WTC11 (cell line): ENCODE data around the gene RBM47. TPM values are rescaled to one million over a fixed set of nuclear protein-coding genes. Genes with fewer than 3 reads are reported as not detected.

ENCODE experiments used
- ATAC-seq: fragments of 200-7000 bp; cut with Tn5 transposase; 2 replicates; pipeline ENCODE4 v1.10.0; 2021; ENCODE audit warnings: mild to moderate bottlenecking, moderate library complexity
- CTCF ChIA-PET: fragments of 300-600 bp; sonication (Branson Sonifier 250); formaldehyde crosslinking; loops from one replicate; lab custom pipeline; 2021; ENCODE audit warnings: antibody characterized with exemption; lab: Charles Lee
- POLR2A ChIA-PET: fragments of 350-600 bp; sonication (Branson Sonifier 250); formaldehyde crosslinking; loops from one replicate; lab custom pipeline; 2021; ENCODE audit warnings: antibody characterized with exemption; lab: Charles Lee
- DNase-seq: peaks from one replicate; pipeline ENCODE4 v3.0.0; 2021; ENCODE audit warnings: low spot score
- H3K27ac Mint-ChIP-seq: 2 replicates; pipeline ENCODE4 v1.8.0; 2021; ENCODE audit warnings: mixed read lengths
- H3K27me3 Mint-ChIP-seq: 2 replicates; pipeline ENCODE4 v1.8.0; 2021; ENCODE audit warnings: low read depth, mild to moderate bottlenecking, moderate library complexity, mixed read lengths
- H3K36me3 Mint-ChIP-seq: 2 replicates; pipeline ENCODE4 v1.8.0; 2021; ENCODE audit warnings: mixed read lengths
- H3K4me1 Mint-ChIP-seq: 2 replicates; pipeline ENCODE4 v1.8.0; 2022; ENCODE audit warnings: mixed read lengths
- H3K4me3 Mint-ChIP-seq: 2 replicates; pipeline ENCODE4 v1.8.0; 2021; ENCODE audit warnings: mild to moderate bottlenecking, moderate library complexity, mixed read lengths
- H3K9me3 Mint-ChIP-seq: 2 replicates; pipeline ENCODE4 v1.8.0; 2021; ENCODE audit warnings: mixed read lengths
- ATF1 ChIP-seq: sonication (generic); formaldehyde crosslinking; IDR thresholded peaks from 2 replicates; pipeline ENCODE4 v1.8.1; 2023; ENCODE audit warnings: mild to moderate bottlenecking, moderate library complexity, missing genetic modification reagents
- ATF6 ChIP-seq: sonication (generic); formaldehyde crosslinking; IDR thresholded peaks from 2 replicates; pipeline ENCODE4 v1.8.1; 2023; ENCODE audit warnings: mild to moderate bottlenecking, missing genetic modification reagents
- E2F4 ChIP-seq: sonication (generic); formaldehyde crosslinking; IDR thresholded peaks from 2 replicates; pipeline ENCODE4 v1.8.1; 2022; ENCODE audit warnings: low read depth, mild to moderate bottlenecking, moderate library complexity, missing genetic modification reagents, borderline replicate concordance
- ELF4 ChIP-seq: sonication (generic); formaldehyde crosslinking; IDR thresholded peaks from 2 replicates; pipeline ENCODE4 v1.8.1; 2022; ENCODE audit warnings: low read depth, mild to moderate bottlenecking, moderate library complexity, missing genetic modification reagents
- FOXJ3 ChIP-seq: sonication (generic); formaldehyde crosslinking; IDR thresholded peaks from 2 replicates; pipeline ENCODE4 v1.9.0; 2021; ENCODE audit warnings: missing genetic modification reagents, mild to moderate bottlenecking, borderline replicate concordance
- FOXK1 ChIP-seq: sonication (generic); formaldehyde crosslinking; IDR thresholded peaks from 2 replicates; pipeline ENCODE4 v1.8.0; 2022; ENCODE audit warnings: mild to moderate bottlenecking, moderate library complexity, missing genetic modification reagents
- JAZF1 ChIP-seq: fragments of 250-450 bp; sonication (Bioruptor Pico); IDR thresholded peaks from 2 replicates; pipeline ENCODE4 v1.9.0; 2021; ENCODE audit warnings: moderate library complexity, mild to moderate bottlenecking, inconsistent platforms
- KAT7 ChIP-seq: sonication (generic); formaldehyde crosslinking; IDR thresholded peaks from 2 replicates; pipeline ENCODE4 v1.8.1; 2023; ENCODE audit warnings: missing genetic modification reagents, mild to moderate bottlenecking, borderline replicate concordance
- MAX ChIP-seq: sonication (generic); formaldehyde crosslinking; IDR thresholded peaks from 2 replicates; pipeline ENCODE4 v1.8.0; 2022; ENCODE audit warnings: mild to moderate bottlenecking, missing genetic modification reagents
- NFATC4 ChIP-seq: fragments of 250-450 bp; sonication (Bioruptor Pico); IDR thresholded peaks from 2 replicates; pipeline ENCODE4 v1.9.0; 2021; ENCODE audit warnings: mild to moderate bottlenecking
- NR3C1 ChIP-seq: sonication (generic); formaldehyde crosslinking; conservative IDR thresholded peaks from 2 replicates; pipeline ENCODE4 v1.8.1; 2023; ENCODE audit warnings: low read depth, mild to moderate bottlenecking, missing genetic modification reagents
- PRDM15 ChIP-seq: sonication (generic); formaldehyde crosslinking; IDR thresholded peaks from 2 replicates; pipeline ENCODE4 v1.8.0; 2022; ENCODE audit warnings: missing genetic modification reagents
- SMAD4 ChIP-seq: sonication (generic); formaldehyde crosslinking; IDR thresholded peaks from 2 replicates; pipeline ENCODE4 v1.8.0; 2022; ENCODE audit warnings: mild to moderate bottlenecking, missing genetic modification reagents
- SOX15 ChIP-seq: fragments of 250-450 bp; sonication (Bioruptor Pico); IDR thresholded peaks from 2 replicates; pipeline ENCODE4 v1.9.0; 2021; ENCODE audit warnings: mild to moderate bottlenecking
- USF2 ChIP-seq: sonication (generic); formaldehyde crosslinking; IDR thresholded peaks from 2 replicates; pipeline ENCODE4 v1.8.1; 2023; ENCODE audit warnings: mild to moderate bottlenecking, missing genetic modification reagents, moderate library complexity
- ZBTB43 ChIP-seq: sonication (generic); formaldehyde crosslinking; IDR thresholded peaks from 2 replicates; pipeline ENCODE4 v1.8.1; 2023; ENCODE audit warnings: mild to moderate bottlenecking, missing genetic modification reagents
- ZNF232 ChIP-seq: sonication (generic); formaldehyde crosslinking; IDR thresholded peaks from 2 replicates; pipeline ENCODE4 v1.8.0; 2022; ENCODE audit warnings: mild to moderate bottlenecking, missing genetic modification reagents
- ZNF416 ChIP-seq: fragments of 250-450 bp; sonication (Bioruptor Pico); IDR thresholded peaks from 2 replicates; pipeline ENCODE4 v1.9.0; 2021; ENCODE audit warnings: mild to moderate bottlenecking, inconsistent platforms
- ZNF671 ChIP-seq: fragments of 250-450 bp; sonication (Bioruptor Pico); IDR thresholded peaks from 2 replicates; pipeline ENCODE4 v1.8.0; 2021; ENCODE audit warnings: mild to moderate bottlenecking
- total RNA-seq: library from RNA; stranded (reverse); gene quantifications from 3 replicates; pipeline ENCODE4 v1.2.3, GENCODE V29; 2021

RBM47 gene
- total RNA-seq, 1 experiment from 2014 or later = 97.9 TPM

- H3K27ac Mint-ChIP-seq = peak overlapping the region; percentile 75; the same call in 1 of the 2 replicates
- POLR2A ChIA-PET = no interaction called here
- H3K36me3 Mint-ChIP-seq = no peaks in the 10 kb centered on the region; the same call in 1 of the 2 replicates
- CTCF ChIA-PET = no interaction called here
- DNase-seq (no peak), ATAC-seq (no peak)
- H3K9me3 Mint-ChIP-seq = no peaks in the 10 kb centered on the region
- no peak overlapping the region for H3K4me3 Mint-ChIP-seq
- peaks cover 42% of the 10 kb centered on the region for H3K4me1 Mint-ChIP-seq
- no peaks in the 10 kb centered on the region for H3K27me3 Mint-ChIP-seq
- TF ChIP-seq FOXJ3 (CRISPR knock-in tag) (no peak), FOXK1 (CRISPR knock-in tag) (no peak), JAZF1 (CRISPR knock-in tag) (no peak), E2F4 (CRISPR knock-in tag) (no peak), ATF6 (CRISPR knock-in tag) (no peak), USF2 (CRISPR knock-in tag) (no peak), KAT7 (CRISPR knock-in tag) (no peak), SMAD4 (CRISPR knock-in tag) (no peak), ZBTB43 (no peak), PRDM15 (CRISPR knock-in tag) (no peak), NFATC4 (CRISPR knock-in tag) (no peak), ZNF232 (no peak), ZNF671 (no peak), SOX15 (CRISPR knock-in tag) (no peak), ZNF416 (CRISPR knock-in tag) (no peak), MAX (CRISPR knock-in tag) (no peak), NR3C1 (CRISPR knock-in tag) (no peak), ELF4 (no peak), ATF1 (no peak)
Observed at GRCh38 chr4:40559585-40560465, 69.8 kb downstream of the RBM47 start.
